Measurements from ENCODE around the gene OSBPL3. TPM values are rescaled to one million over a fixed set of nuclear protein-coding genes. Genes with fewer than 3 reads are reported as not detected.
A peak's percentile ranks its signal among the peaks of the same experiment; 100 is the strongest.

The OSBPL3 gene
- polyA plus RNA-seq, 1 of the 3 experiments (the other 2 are of a cell fraction), result 23.2 TPM

GRCh38 chr7:25012254-25012653 lies 32.3 kb upstream of the OSBPL3 start:
- H3K4me3 ChIP-seq (ENCODE audit: low read depth in 2 of 2, low read length in 1 of 2), result no peak overlapping the region
- H3K9ac ChIP-seq, result no peak overlapping the region
- no peak overlapping the region for H3K27ac ChIP-seq (ENCODE audit: low read depth in 2 of 2, low read length in 1 of 2)

GRCh38 chr7:25009257-25009656 lies 29.3 kb upstream of the OSBPL3 start:
- Histone ChIP-seq H2AFZ (ENCODE audit: low read depth) (no peak overlapping the region), H4K20me1 (ENCODE audit: insufficient read depth) (no peaks in the 10 kb centered on the region), H3K4me3 (ENCODE audit: low read depth in 2 of 2, low read length in 1 of 2) (no peak overlapping the region), H3K9me2 (no peaks in the 10 kb centered on the region), H3K4me2 (no peak overlapping the region), H3K36me3 (replicated peaks in 1 of 2; ENCODE audit: control insufficient read depth in 1 of 2, insufficient read depth in 2 of 2, low read length in 1 of 2) (no peaks in the 10 kb centered on the region), H3K27me3 (ENCODE audit: insufficient read depth) (no peaks in the 10 kb centered on the region), H3K79me2 (ENCODE audit: insufficient read depth) (no peaks in the 10 kb centered on the region), H3F3A (replicated peaks; ENCODE audit: insufficient read depth) (no peaks in the 10 kb centered on the region), H3K9ac (no peak overlapping the region), H3K27ac (ENCODE audit: low read depth in 2 of 2, low read length in 1 of 2) (no peak overlapping the region), H3K9me3 (no peaks in the 10 kb centered on the region), H3K4me1 (ENCODE audit: control insufficient read depth in 1 of 2, insufficient read depth in 2 of 2, low read depth in 1 of 2, low read length in 1 of 2) (no peaks in the 10 kb centered on the region)
- TF ChIP-seq REST (IDR thresholded peaks at IDR 0.05; ENCODE audit: low read depth, low read length), result peak; percentile 90
- TF ChIP-seq, protein P1, sequence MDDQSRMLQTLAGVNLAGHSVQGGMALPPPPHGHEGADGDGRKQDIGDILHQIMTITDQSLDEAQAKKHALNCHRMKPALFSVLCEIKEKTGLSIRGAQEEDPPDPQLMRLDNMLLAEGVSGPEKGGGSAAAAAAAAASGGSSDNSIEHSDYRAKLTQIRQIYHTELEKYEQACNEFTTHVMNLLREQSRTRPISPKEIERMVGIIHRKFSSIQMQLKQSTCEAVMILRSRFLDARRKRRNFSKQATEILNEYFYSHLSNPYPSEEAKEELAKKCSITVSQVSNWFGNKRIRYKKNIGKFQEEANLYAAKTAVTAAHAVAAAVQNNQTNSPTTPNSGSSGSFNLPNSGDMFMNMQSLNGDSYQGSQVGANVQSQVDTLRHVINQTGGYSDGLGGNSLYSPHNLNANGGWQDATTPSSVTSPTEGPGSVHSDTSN (IDR thresholded peaks at IDR 0.05), result peak; percentile 24
- no peak for TF ChIP-seq MEF2A (IDR thresholded peaks at IDR 0.05; ENCODE audit: borderline replicate concordance, low read depth)
- ChIA-PET CTCF (interaction anchor here (0.6 kb wide), 1 partner anchor 863 kb away, joined by 3 read pairs; no protein-coding TSS in a partner anchor), POLR2A (no interaction called here)
- WGBS (ENCODE audit: low lambda C conversion rate), result 69% methylated on average over 4 of the region's 5 CpGs
- no peak for DNase-seq

More at GRCh38 chr7:25012254-25012653, 32.3 kb upstream of the OSBPL3 start:
- no peaks in the 10 kb centered on the region for H3K36me3 ChIP-seq (replicated peaks in 1 of 2; ENCODE audit: control insufficient read depth in 1 of 2, insufficient read depth in 2 of 2, low read length in 1 of 2)
- H3K9me3 ChIP-seq, result no peaks in the 10 kb centered on the region; the same call in 1 of the 2 replicates
- H3K9me2 ChIP-seq, result no peaks in the 10 kb centered on the region
- H3K27me3 ChIP-seq (ENCODE audit: insufficient read depth), result no peaks in the 10 kb centered on the region
- CTCF ChIA-PET, result interaction anchor here (0.7 to 1.7 kb wide), 5 partner anchors 9 to 192 kb away, joined by 3 to 7 read pairs (median 3); partner anchors contain the start of gene OSBPL3
- H4K20me1 ChIP-seq (ENCODE audit: insufficient read depth), result no peaks in the 10 kb centered on the region
- DNase-seq, result no peak
- H3K4me1 ChIP-seq (ENCODE audit: control insufficient read depth in 1 of 2, insufficient read depth in 2 of 2, low read depth in 1 of 2, low read length in 1 of 2), result no peaks in the 10 kb centered on the region
- no peak overlapping the region for H3K4me2 ChIP-seq
- TF ChIP-seq, protein P2, sequence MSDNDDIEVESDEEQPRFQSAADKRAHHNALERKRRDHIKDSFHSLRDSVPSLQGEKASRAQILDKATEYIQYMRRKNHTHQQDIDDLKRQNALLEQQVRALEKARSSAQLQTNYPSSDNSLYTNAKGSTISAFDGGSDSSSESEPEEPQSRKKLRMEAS (IDR thresholded peaks at IDR 0.05; ENCODE audit: low read depth), result no peak
- no peak for TF ChIP-seq USF1 (IDR thresholded peaks at IDR 0.05; ENCODE audit: borderline replicate concordance, low read depth)
- TF ChIP-seq, protein P1 (IDR thresholded peaks at IDR 0.05), result no peak
- no peak for TF ChIP-seq NRF1 (IDR thresholded peaks at IDR 0.05; ENCODE audit: low read depth, low read length)
- TF ChIP-seq FOXJ3 (CRISPR knock-in tag; IDR thresholded peaks at IDR 0.05), result no peak
- no peak for TF ChIP-seq POLR2AphosphoS5 (IDR thresholded peaks at IDR 0.05; ENCODE audit: low read depth, low read length)
- no peak for TF ChIP-seq ELF1 (IDR thresholded peaks at IDR 0.05)
- no peak for TF ChIP-seq TCF12 (IDR thresholded peaks at IDR 0.05)
- TF ChIP-seq, protein P3, sequence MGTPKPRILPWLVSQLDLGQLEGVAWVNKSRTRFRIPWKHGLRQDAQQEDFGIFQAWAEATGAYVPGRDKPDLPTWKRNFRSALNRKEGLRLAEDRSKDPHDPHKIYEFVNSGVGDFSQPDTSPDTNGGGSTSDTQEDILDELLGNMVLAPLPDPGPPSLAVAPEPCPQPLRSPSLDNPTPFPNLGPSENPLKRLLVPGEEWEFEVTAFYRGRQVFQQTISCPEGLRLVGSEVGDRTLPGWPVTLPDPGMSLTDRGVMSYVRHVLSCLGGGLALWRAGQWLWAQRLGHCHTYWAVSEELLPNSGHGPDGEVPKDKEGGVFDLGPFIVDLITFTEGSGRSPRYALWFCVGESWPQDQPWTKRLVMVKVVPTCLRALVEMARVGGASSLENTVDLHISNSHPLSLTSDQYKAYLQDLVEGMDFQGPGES (IDR thresholded peaks at IDR 0.05; ENCODE audit: low read depth, low read length), result no peak
- TF ChIP-seq NFIC (IDR thresholded peaks at IDR 0.05; ENCODE audit: borderline replicate concordance), result no peak
- no peak for TF ChIP-seq EP300 (IDR thresholded peaks at IDR 0.05; ENCODE audit: borderline replicate concordance in 1 of 2, low read depth in 1 of 2, low read length in 1 of 2)
- no peak for TF ChIP-seq RFX5 (IDR thresholded peaks at IDR 0.05; ENCODE audit: low read length)
- no peak for TF ChIP-seq CHD2 (IDR thresholded peaks at IDR 0.05; ENCODE audit: low read length, partially characterized antibody)
- TF ChIP-seq YY1 (IDR thresholded peaks at IDR 0.05; ENCODE audit: low read depth), result no peak
- no peak for TF ChIP-seq SMC3 (IDR thresholded peaks at IDR 0.05; ENCODE audit: low read depth, low read length)
- TF ChIP-seq RXRA (IDR thresholded peaks at IDR 0.05; ENCODE audit: borderline replicate concordance, low read depth), result no peak
- peaks cover 8% of the 10 kb centered on the region for H3F3A ChIP-seq (replicated peaks; ENCODE audit: insufficient read depth)
- no peak overlapping the region for H2AFZ ChIP-seq (ENCODE audit: low read depth)
- no peaks in the 10 kb centered on the region for H3K79me2 ChIP-seq (ENCODE audit: insufficient read depth)
- POLR2A ChIA-PET, result no interaction called here

Data from SK-N-SH (cell line).